Keratinocyte (primary cell): ENCODE data around the gene POFUT2.

Experiments used
- CTCF ChIP-seq, 3 experiments: IDR thresholded peaks in 1 of 3; conservative IDR thresholded peaks in 1 of 3; optimal IDR thresholded peaks in 1 of 3; 2 replicates in 2 of 3; 3 replicates in 1 of 3; pipeline versions ENCODE3 to v1.5.1; 2011; ENCODE audit warnings: low read length in 3 of 3, mild to moderate bottlenecking in 3 of 3, moderate library complexity in 2 of 3, control low read depth in 1 of 3, inconsistent platforms in 1 of 3; ENCODE audit not compliant: insufficient read depth in 2 of 3; ENCODE audit errors: extremely low read depth in 1 of 3
- EZH2 ChIP-seq: IDR thresholded peaks from one replicate; pipeline ENCODE4 v1.6.1; 2012; ENCODE audit warnings: inconsistent platforms, mild to moderate bottlenecking, low read length, moderate library complexity

- TF ChIP-seq CTCF (optimal IDR thresholded peaks at IDR 0.05 in 1 of 3, IDR thresholded peaks at IDR 0.05 in 1 of 3, conservative IDR thresholded peaks at IDR 0.05 in 1 of 3; ENCODE audit: extremely low read depth in 1 of 3, insufficient read depth in 2 of 3, low read length in 3 of 3) (no peak), EZH2 (no peak)
Observed at GRCh38 chr21:45304945-45305344, 17.2 kb upstream of the POFUT2 start.
